NCI-H1105 treated with DMSO at 0.1 percent for 48 hours (cell line): Measurements from ENCODE around the gene MYLK4.

ENCODE experiments used
- DNase-seq: peaks from one replicate; lab custom pipeline; 2025; lab: John Stamatoyannopoulos, UW

MYLK4 gene

GRCh38 chr6:2630359-2630758, 120.4 kb downstream of the MYLK4 start:
- no peak for DNase-seq

GRCh38 chr6:2626401-2626800, 124.3 kb downstream of the MYLK4 start:
- no peak for DNase-seq

- no peak for DNase-seq
Measured at GRCh38 chr6:2625581-2625980, 125.1 kb downstream of the MYLK4 start.

GRCh38 chr6:2624177-2624576, 126.5 kb downstream of the MYLK4 start:
- no peak for DNase-seq

GRCh38 chr6:2623295-2623694, 127.4 kb downstream of the MYLK4 start:
- DNase-seq = no peak

GRCh38 chr6:2622671-2623070, 128.1 kb downstream of the MYLK4 start:
- DNase-seq = no peak

- DNase-seq = no peak
Measured at GRCh38 chr6:2619651-2620050, 131.1 kb downstream of the MYLK4 start.

GRCh38 chr6:2617729-2618128, 133.0 kb downstream of the MYLK4 start:
- no peak for DNase-seq

- no peak for DNase-seq
Measured at GRCh38 chr6:2616811-2617210, 133.9 kb downstream of the MYLK4 start.

- no peak for DNase-seq
Measured at GRCh38 chr6:2615251-2615650, 135.5 kb downstream of the MYLK4 start.

- DNase-seq = no peak
Measured at GRCh38 chr6:2614846-2615245, 135.9 kb downstream of the MYLK4 start.

- DNase-seq = no peak
Measured at GRCh38 chr6:2614155-2614554, 136.6 kb downstream of the MYLK4 start.
